Activated naive CD4-positive, alpha-beta T cell treated with Interleukin-2 at 50 U/mL for 16 hours (primary cell): ENCODE data around the gene SREBF2.
"Not testable (repeated sequence)": the region's sequence is repeated elsewhere in the genome, so short reads cannot be mapped to it uniquely, and the experiment has no call there.

Experiments
- DNase-seq: peaks from one replicate; pipeline ENCODE4 v3.0.0-alpha.2; 2020

The SREBF2 gene

DNA sequence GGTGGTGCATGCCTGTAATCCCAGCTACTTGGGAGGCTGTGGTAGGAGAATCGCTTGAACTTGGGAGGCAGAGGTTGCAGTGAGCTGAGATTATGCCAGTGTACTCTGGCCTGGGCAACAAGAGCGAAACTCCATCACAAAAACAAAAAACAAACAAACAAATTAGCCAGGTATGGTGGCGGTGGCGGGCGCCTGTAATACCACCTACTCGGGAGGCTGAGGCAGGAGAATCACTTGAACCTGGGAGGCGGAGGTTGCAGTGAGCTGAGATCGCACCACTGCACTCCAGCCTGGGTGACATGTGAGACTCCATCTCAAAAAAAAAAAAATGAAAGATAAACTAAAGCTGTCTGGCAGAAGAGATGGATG, 116.0 kb downstream of the SREBF2 start:
- DNase-seq: not testable (repeated sequence)

DNA sequence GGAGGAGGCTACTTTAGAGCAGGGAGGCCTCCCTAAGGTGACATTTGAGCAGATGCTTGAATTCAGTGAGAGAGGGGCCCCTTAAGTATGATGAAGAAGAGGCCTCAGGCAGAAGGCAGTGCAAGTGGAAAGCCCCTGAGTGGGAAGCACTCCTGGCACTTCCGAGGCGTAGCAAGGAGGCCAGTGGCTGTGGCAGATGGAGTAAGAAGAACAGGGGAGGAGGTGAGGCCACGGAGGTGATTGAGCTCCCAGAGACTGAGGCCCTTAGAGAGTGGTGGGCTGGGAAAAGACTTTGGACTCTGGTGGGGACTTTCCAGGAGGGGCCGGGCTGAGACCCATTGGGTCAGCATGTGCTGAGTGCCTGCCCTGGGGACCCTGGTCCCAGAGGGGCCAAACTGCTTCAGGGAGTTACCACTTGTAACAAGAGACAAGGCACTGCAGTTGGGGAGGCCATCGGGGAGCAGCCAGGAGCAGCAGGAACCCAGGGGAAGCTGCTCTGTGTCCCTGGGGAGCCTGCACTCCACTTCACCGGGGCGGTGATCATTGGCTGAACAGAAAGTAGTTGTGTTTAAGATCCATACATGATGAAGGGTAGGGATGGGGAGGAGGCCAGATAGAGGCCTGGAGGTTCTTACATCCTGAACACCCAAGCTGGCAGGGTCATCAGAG, 116.5 kb downstream of the SREBF2 start:
- DNase-seq: no peak

DNA sequence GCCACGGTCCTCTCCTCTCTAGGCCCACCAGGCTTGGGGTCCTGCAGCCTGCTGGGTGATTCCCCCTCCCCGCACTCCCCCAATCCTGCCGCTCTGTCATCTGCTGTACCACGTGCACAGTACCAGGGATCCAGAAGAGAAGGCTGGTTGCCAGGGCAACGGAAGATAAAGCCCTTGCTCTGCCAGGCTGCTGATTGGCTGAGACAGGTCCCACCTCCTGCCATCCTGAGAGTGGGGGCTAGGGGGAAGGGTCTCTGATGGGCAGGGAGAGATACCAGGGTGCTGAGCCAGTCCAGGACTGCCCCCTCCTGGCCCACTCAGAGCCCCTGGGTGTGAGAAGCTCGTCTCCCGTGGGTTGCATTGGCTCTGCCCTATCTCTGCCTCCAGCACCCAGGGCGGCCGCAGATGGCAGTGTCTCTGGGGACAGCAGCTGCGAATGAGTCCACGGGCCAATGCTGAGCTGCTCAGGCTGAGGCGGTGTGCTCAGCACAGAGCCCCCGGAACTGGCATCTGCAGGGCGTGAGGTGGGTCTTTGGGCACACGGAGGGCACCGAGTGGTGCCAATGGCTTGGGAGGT, 119.1 kb downstream of the SREBF2 start, which contains the start of gene SMIM45:
SMIM45 (plus strand) TSS at position 253 of the 577 bp plus-strand sequence.
- DNase-seq: no peak

DNA sequence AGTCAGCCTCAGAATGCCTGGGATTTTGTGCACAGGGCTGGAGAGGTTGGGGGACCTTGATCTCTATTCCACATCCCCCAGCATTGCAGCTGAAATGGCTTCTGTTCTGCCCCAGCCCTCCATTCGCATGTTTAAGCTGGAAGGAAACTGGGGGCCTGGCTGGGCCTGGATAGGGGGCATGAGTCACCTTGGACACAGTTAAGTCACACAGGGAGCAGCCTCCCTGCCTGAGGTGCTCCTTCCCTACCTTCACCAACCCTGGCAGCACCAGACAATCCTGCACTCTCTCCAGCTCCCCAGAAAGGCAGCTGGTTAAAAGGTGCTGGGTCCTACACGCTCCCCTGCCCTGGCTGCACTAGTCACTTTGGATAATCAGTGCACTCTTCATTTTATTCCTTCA, 119.8 kb downstream of the SREBF2 start:
- no peak for DNase-seq
